H9 (cell line): ENCODE results near the gene SYTL5. TPM values are rescaled to one million over a fixed set of nuclear protein-coding genes. Genes with fewer than 3 reads are reported as not detected.

Experiments used
- DNase-seq: peaks from one replicate; pipeline ENCODE4 v3.0.0-alpha.2; 2017
- H2AFZ ChIP-seq: one replicate; pipeline ENCODE4 v1.6.1; 2013; ENCODE audit warnings: mild to moderate bottlenecking, low read length, control low read depth, moderate library complexity
- H2AK5ac ChIP-seq: 2 replicates; pipeline ENCODE4 v1.6.1; 2013; ENCODE audit warnings: low read length, control low read depth, mixed read lengths; ENCODE audit not compliant: insufficient read length
- H2BK120ac ChIP-seq: one replicate; pipeline ENCODE4 v1.6.1; 2013; ENCODE audit warnings: low read depth, mild to moderate bottlenecking, low read length, control low read depth, inconsistent platforms; ENCODE audit not compliant: poor library complexity, severe bottlenecking
- H2BK12ac ChIP-seq: 2 replicates; pipeline ENCODE4 v1.6.1; 2013; ENCODE audit warnings: low read length, control low read depth, mixed read lengths, low read depth; ENCODE audit not compliant: insufficient read length
- H2BK15ac ChIP-seq: 2 replicates; pipeline ENCODE4 v1.6.1; 2013; ENCODE audit warnings: low read depth, low read length, control low read depth
- H2BK20ac ChIP-seq: one replicate; pipeline ENCODE4 v1.6.1; 2013; ENCODE audit warnings: low read depth, mild to moderate bottlenecking, low read length, control low read depth, inconsistent platforms; ENCODE audit not compliant: poor library complexity, severe bottlenecking
- H2BK5ac ChIP-seq: 2 replicates; pipeline ENCODE4 v1.6.1; 2013; ENCODE audit warnings: low read length, control low read depth, mixed read lengths; ENCODE audit not compliant: insufficient read length
- H3K14ac ChIP-seq: 2 replicates; pipeline ENCODE4 v1.6.1; 2013; ENCODE audit warnings: low read length, control low read depth; ENCODE audit not compliant: insufficient read depth
- H3K18ac ChIP-seq: 2 replicates; pipeline ENCODE4 v1.6.1; 2013; ENCODE audit warnings: low read depth, mild to moderate bottlenecking, mixed read lengths, low read length, control low read depth; ENCODE audit not compliant: insufficient read length
- H3K23ac ChIP-seq: 2 replicates; pipeline ENCODE4 v1.6.1; 2013; ENCODE audit warnings: low read length, control low read depth, mixed read lengths, low read depth; ENCODE audit not compliant: insufficient read length
- H3K23me2 ChIP-seq: 2 replicates; pipeline ENCODE4 v1.6.1; 2013; ENCODE audit warnings: low read depth, mild to moderate bottlenecking, mixed read lengths, low read length, control low read depth; ENCODE audit not compliant: insufficient read length, poor library complexity, severe bottlenecking
- H3K27ac ChIP-seq: 2 replicates; pipeline ENCODE4 v1.5.1; 2013; ENCODE audit warnings: low read length, control low read depth, mixed read lengths, low read depth; ENCODE audit not compliant: insufficient read length
- H3K27me3 ChIP-seq: 2 replicates; pipeline ENCODE4 v1.6.1; 2013; ENCODE audit warnings: low read length, control low read depth, inconsistent platforms; ENCODE audit not compliant: insufficient read depth
- H3K4ac ChIP-seq: 2 replicates; pipeline ENCODE4 v1.6.1; 2013; ENCODE audit warnings: low read depth, mild to moderate bottlenecking, control low read depth, inconsistent platforms, low read length, moderate library complexity
- H3K4me1 ChIP-seq: 2 replicates; pipeline ENCODE4 v1.6.1; 2013; ENCODE audit warnings: low read length, control low read depth, inconsistent platforms; ENCODE audit not compliant: insufficient read depth
- H3K4me2 ChIP-seq: 2 replicates; pipeline ENCODE4 v1.6.1; 2013; ENCODE audit warnings: low read length, control low read depth, mixed read lengths; ENCODE audit not compliant: insufficient read length, insufficient read depth
- H3K56ac ChIP-seq: 2 replicates; pipeline ENCODE4 v1.6.1; 2013; ENCODE audit warnings: low read depth, mild to moderate bottlenecking, mixed read lengths, low read length, control low read depth; ENCODE audit not compliant: insufficient read length
- H3K79me1 ChIP-seq: 2 replicates; pipeline ENCODE4 v1.6.1; 2013; ENCODE audit warnings: low read depth, mild to moderate bottlenecking, moderate library complexity, low read length, control low read depth, inconsistent platforms; ENCODE audit not compliant: insufficient read depth, poor library complexity, severe bottlenecking
- H3K79me2 ChIP-seq: 2 replicates; pipeline ENCODE4 v1.6.1; 2013; ENCODE audit warnings: low read length, control low read depth, inconsistent platforms; ENCODE audit not compliant: insufficient read depth
- H3K9ac ChIP-seq: 2 replicates; pipeline ENCODE4 v1.6.1; 2013; ENCODE audit warnings: low read length, control low read depth, mixed read lengths; ENCODE audit not compliant: insufficient read length; ENCODE audit errors: extremely low read depth
- H3K9me3 ChIP-seq: one replicate; pipeline ENCODE4 v1.6.1; 2013; ENCODE audit warnings: low read depth, low read length, inconsistent platforms; ENCODE audit not compliant: control insufficient read depth
- H3T11ph ChIP-seq: one replicate; pipeline ENCODE4 v1.6.1; 2013; ENCODE audit warnings: mild to moderate bottlenecking, low read length, control low read depth, inconsistent platforms
- H4K20me1 ChIP-seq: one replicate; pipeline ENCODE4 v1.6.1; 2013; ENCODE audit not compliant: control insufficient read depth, insufficient read length, insufficient read depth
- H4K5ac ChIP-seq: 2 replicates; pipeline ENCODE4 v1.6.1; 2013; ENCODE audit warnings: low read depth, mild to moderate bottlenecking, mixed read lengths, low read length, control low read depth; ENCODE audit not compliant: insufficient read length
- H4K8ac ChIP-seq: replicated peaks from 2 replicates; pipeline ENCODE4 v1.6.1; 2013; ENCODE audit warnings: low read length, control low read depth, mixed read lengths, low read depth; ENCODE audit not compliant: insufficient read length
- H4K91ac ChIP-seq: 2 replicates; pipeline ENCODE4 v1.6.1; 2013; ENCODE audit warnings: low read depth, mild to moderate bottlenecking, moderate library complexity, mixed read lengths, low read length, control low read depth; ENCODE audit not compliant: insufficient read length
- H3K27ac Mint-ChIP-seq, 3 experiments: 2 replicates in 2 of 3; 3 replicates in 1 of 3; pipeline ENCODE4 v1.8.0; 2020 to 2021; ENCODE audit warnings: mixed read lengths in 3 of 3, mild to moderate bottlenecking in 1 of 3, moderate library complexity in 1 of 3
- H3K27me3 Mint-ChIP-seq: 2 replicates; pipeline ENCODE4 v1.8.0; 2021; ENCODE audit warnings: low read depth, mild to moderate bottlenecking, moderate library complexity, mixed read lengths
- H3K36me3 Mint-ChIP-seq, 3 experiments: 2 replicates in 2 of 3; 3 replicates in 1 of 3; pipeline ENCODE4 v1.8.0; 2020 to 2021; ENCODE audit warnings: low read depth in 3 of 3, mixed read lengths in 3 of 3; ENCODE audit not compliant: insufficient read depth in 1 of 3
- H3K4me1 Mint-ChIP-seq, 2 experiments: 2 replicates each; pipeline ENCODE4 v1.8.0; 2020; ENCODE audit warnings: mixed read lengths in 2 of 2
- H3K4me3 Mint-ChIP-seq, 2 experiments: 2 replicates in 1 of 2; 3 replicates in 1 of 2; pipeline ENCODE4 v1.8.0; 2020 to 2021; ENCODE audit warnings: mild to moderate bottlenecking in 2 of 2, mixed read lengths in 2 of 2, moderate library complexity in 1 of 2
- H3K9me3 Mint-ChIP-seq, 2 experiments: 2 replicates in 1 of 2; 3 replicates in 1 of 2; pipeline ENCODE4 v1.8.0; 2020; ENCODE audit warnings: mild to moderate bottlenecking in 2 of 2, mixed read lengths in 2 of 2, moderate library complexity in 1 of 2
- total RNA-seq: library from RNA; stranded (reverse); gene quantifications from 2 replicates; pipeline ENCODE4 v1.2.1, GENCODE V29; 2021
- TF ChIP-seq, protein P1 (sequence below): fragments of 200-600 bp; sonication (generic); conservative IDR thresholded peaks from 3 replicates; pipeline ENCODE4 v1.8.0; 2021; ENCODE audit warnings: antibody characterized with exemption, mild to moderate bottlenecking

SYTL5 gene
- total RNA-seq, 1 experiment from 2014 or later: 0.15 TPM

- TF ChIP-seq, protein P1, sequence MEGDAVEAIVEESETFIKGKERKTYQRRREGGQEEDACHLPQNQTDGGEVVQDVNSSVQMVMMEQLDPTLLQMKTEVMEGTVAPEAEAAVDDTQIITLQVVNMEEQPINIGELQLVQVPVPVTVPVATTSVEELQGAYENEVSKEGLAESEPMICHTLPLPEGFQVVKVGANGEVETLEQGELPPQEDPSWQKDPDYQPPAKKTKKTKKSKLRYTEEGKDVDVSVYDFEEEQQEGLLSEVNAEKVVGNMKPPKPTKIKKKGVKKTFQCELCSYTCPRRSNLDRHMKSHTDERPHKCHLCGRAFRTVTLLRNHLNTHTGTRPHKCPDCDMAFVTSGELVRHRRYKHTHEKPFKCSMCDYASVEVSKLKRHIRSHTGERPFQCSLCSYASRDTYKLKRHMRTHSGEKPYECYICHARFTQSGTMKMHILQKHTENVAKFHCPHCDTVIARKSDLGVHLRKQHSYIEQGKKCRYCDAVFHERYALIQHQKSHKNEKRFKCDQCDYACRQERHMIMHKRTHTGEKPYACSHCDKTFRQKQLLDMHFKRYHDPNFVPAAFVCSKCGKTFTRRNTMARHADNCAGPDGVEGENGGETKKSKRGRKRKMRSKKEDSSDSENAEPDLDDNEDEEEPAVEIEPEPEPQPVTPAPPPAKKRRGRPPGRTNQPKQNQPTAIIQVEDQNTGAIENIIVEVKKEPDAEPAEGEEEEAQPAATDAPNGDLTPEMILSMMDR: no peak
- no peaks in the 10 kb centered on the region for H4K20me1 ChIP-seq
- no peak overlapping the region for H3K18ac ChIP-seq
- H3T11ph ChIP-seq: no peak overlapping the region
- no peaks in the 10 kb centered on the region for H3K9me3 ChIP-seq
- H3K27ac ChIP-seq: no peak overlapping the region
- H3K79me1 ChIP-seq: no peaks in the 10 kb centered on the region
- Mint-ChIP-seq H3K27me3 (no peaks in the 10 kb centered on the region), H3K4me3 (no peak overlapping the region), H3K4me1 (no peaks in the 10 kb centered on the region), H3K9me3 (peaks cover 49 to 52% of the 10 kb centered on the region in 2 experiments), H3K36me3 (no peaks in the 10 kb centered on the region; a peak in 2 of 7 replicates), H3K27ac (no peak overlapping the region)
- no peaks in the 10 kb centered on the region for H3K23me2 ChIP-seq
- no peak overlapping the region for H2AK5ac ChIP-seq
- no peak overlapping the region for H2AFZ ChIP-seq
- H3K56ac ChIP-seq: no peak overlapping the region
- H2BK12ac ChIP-seq: no peak overlapping the region
- H3K4ac ChIP-seq: no peak overlapping the region
- no peak overlapping the region for H2BK120ac ChIP-seq
- H3K23ac ChIP-seq: no peak overlapping the region
- no peak overlapping the region for H4K5ac ChIP-seq
- no peak overlapping the region for H2BK15ac ChIP-seq
- H3K14ac ChIP-seq: no peak overlapping the region
- H3K9ac ChIP-seq: no peak overlapping the region
- DNase-seq: no peak
- no peak overlapping the region for H2BK5ac ChIP-seq
- no peak overlapping the region for H4K91ac ChIP-seq
- H3K4me2 ChIP-seq: no peak overlapping the region
- no peaks in the 10 kb centered on the region for H3K27me3 ChIP-seq
- no peak overlapping the region for H2BK20ac ChIP-seq
- no peak overlapping the region for H4K8ac ChIP-seq
- H3K79me2 ChIP-seq: no peaks in the 10 kb centered on the region
- H3K4me1 ChIP-seq: no peaks in the 10 kb centered on the region
These were observed 3.3 kb downstream of the SYTL5 start for GRCh38 chrX:38009641-38010040.
